HG03565 (cell line): ENCODE results near the gene TMEM87B.
"Not testable (repeated sequence)": the region's sequence is repeated elsewhere in the genome, so short reads cannot be mapped to it uniquely, and the experiment has no call there.

ENCODE experiments used
- ATAC-seq: cut with Tn5 transposase; IDR thresholded peaks from one replicate; pipeline ENCODE4 v1.9.1; 2021; ENCODE audit warnings: mild to moderate bottlenecking, moderate library complexity; ENCODE audit not compliant: unreplicated experiment

Gene TMEM87B

GRCh38 chr2:112113354-112113753 is 58.3 kb downstream of the TMEM87B start:
- not testable (repeated sequence) for ATAC-seq

- no peak for ATAC-seq
Measured at GRCh38 chr2:112118148-112118547, 63.1 kb downstream of the TMEM87B start.

- no peak for ATAC-seq
Measured at GRCh38 chr2:112121682-112122254, 66.7 kb downstream of the TMEM87B start.

- no peak for ATAC-seq
Measured at GRCh38 chr2:112129060-112129459, 74.0 kb downstream of the TMEM87B start.

DNA sequence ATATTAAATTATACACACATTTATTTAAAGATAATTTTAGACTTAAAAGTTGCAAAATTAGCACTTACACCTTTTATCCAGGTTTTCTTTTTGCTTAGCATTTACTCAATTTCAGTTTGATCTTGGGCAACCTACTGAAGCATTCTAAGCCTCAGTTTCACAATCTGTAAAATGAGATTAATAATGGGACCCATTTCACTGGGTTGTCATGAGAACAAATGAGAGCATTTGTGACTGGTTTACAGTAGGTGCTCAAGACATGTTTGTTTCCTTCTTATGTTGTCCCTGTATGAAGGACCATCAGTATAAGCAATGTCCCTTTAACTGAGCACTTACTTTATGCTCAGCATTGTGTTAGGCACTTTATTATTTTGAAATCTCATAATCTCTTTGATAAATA is 78.3 kb downstream of the TMEM87B start:
- no peak for ATAC-seq

GRCh38 chr2:112134120-112134519 is 79.1 kb downstream of the TMEM87B start:
- ATAC-seq, result no peak

- ATAC-seq, result no peak
Measured at GRCh38 chr2:112136096-112136495, 81.0 kb downstream of the TMEM87B start.

DNA sequence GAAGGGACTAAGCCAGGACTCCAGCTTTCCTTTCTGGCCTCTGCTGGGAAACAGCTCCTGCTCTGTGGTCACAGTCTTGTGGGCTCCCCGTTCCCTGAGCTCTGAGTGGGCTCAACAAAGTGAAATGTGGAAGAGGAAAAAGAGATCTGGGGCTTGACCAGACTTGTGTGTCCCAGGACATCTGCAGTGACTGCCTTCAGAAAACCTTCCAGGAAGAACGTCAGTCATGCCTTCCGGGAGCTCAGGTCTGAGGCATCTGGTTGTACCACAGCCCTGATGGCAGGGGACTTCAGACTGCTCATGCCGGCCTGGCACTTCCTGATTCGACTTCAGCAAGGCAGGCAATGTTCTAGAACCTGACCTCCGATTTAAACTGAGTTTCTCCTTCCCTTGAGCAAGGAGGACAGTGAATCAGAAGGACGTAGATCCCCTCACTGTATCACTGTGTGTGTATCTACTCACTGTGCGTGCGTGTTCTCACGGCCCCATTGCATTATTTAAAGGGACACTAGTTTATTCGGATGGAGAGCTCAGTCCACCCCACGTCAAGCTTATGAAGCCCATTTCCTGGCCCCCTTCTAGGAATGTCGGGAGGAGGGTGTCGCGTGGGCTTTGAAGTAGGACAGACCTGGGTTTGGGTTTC is 82.6 kb downstream of the TMEM87B start:
- no peak for ATAC-seq

DNA sequence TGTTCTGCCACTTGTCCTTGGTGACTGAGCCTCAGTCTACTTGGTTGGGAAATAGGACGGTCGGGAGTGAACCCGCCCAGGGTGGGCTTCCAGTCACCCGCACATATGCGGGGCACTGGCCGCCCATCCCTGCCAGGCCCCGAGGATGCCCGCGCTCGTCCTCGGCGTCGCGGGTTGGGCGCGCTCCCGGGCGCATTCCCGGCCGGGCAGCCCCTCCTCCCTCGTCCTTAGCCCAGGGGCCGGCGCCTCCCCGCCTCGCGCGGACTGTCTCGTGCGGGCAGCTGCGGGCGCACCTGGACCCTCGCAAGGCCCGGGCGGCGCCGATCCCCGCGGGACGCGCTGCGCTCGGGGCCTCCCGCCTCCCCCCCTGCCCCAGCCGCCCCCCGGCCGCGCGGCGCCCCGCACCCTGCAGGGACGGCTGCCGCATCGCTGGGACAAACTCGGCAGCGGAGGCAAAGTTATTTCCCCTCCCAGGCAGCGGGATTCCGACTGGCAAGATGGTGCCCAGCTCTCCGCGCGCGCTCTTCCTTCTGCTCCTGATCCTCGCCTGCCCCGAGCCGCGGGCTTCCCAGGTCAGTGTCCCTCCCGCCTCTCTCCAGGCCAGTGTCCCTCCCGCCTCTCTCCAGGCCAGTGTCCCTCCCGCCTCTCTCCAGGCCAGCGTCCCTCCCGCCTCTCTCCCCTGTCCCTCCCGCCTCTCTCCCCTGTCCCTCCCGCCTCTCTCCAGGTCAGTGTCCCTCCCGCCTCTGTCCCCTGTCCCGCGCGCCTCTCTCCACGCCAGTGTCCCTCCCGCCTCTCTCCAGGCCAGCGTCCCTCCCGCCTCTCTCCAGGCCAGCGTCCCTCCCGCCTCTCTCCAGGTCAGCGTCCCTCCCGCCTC is 83.3 kb downstream of the TMEM87B start, which contains the start of gene FBLN7:
Gene FBLN7 (plus strand): TSS at position 227 of the 874 bp plus-strand sequence. CDS start 271 bp downstream, at position 498.
- ATAC-seq, result no peak

- ATAC-seq, result not testable (repeated sequence)
Measured at GRCh38 chr2:112139033-112139614, 84.1 kb downstream of the TMEM87B start.

- ATAC-seq, result not testable (repeated sequence)
Measured at GRCh38 chr2:112139661-112140204, 84.7 kb downstream of the TMEM87B start.

DNA sequence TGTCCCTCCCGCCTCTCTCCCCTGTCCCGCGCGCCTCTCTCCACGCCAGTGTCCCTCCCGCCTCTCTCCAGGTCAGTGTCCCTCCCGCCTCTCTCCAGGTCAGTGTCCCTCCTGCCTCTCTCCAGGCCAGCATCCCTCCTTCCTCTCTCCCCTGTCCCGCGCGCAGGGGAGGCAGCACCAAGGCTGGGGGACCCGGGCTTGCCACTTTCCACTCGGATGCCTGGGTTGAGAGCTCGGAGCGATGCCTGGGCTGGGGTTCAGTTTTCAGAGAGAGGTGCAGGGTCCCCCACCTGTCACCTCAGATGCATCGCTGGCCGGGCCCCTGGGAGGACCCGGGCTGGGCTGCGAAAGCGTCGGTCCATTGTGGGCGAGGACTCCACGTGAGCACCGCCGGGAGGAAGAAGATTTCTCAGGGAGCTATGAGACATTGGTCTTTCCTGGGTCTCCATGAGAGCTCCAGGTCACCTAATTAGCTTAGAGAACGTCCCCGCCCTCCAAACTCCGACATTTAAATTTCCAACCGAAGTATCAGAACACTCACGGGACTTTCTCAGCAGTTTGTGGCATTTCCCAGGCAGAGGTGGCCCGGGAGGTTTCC is 85.2 kb downstream of the TMEM87B start:
- ATAC-seq, result no peak

DNA sequence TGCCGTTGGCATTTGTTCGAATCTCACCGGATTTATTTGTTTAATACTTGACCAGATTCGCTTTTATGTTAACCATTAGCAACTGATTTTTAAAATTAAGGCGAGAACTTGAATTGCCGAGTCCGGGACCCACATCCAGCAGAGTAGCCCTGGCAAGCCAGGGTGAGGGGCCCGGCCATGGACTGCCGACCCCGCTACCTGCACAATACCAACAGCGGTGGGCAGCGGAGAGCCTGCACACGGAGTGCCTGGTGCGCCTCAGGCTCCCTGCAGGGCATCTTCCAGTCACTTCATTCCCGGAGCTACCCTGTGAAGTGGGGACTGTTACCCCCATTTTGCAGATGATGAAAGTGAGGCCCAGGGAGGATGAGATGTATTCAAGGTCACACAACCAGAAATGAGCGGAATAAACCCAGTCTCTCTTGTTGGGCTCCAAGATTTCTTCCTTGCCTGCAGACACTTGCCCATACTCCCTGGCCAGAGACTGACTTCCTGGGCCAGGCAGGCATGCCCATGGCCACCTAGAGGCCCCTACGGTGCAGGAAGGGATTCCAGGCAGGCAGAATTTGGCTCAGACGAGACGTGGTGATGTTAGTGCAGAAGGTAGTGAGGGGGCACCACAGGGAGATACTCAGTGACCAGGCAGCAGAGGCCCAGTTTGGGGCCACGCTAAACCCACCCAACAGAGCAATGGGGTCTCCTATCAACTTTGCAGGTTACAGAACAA is 86.0 kb downstream of the TMEM87B start:
- no peak for ATAC-seq

DNA sequence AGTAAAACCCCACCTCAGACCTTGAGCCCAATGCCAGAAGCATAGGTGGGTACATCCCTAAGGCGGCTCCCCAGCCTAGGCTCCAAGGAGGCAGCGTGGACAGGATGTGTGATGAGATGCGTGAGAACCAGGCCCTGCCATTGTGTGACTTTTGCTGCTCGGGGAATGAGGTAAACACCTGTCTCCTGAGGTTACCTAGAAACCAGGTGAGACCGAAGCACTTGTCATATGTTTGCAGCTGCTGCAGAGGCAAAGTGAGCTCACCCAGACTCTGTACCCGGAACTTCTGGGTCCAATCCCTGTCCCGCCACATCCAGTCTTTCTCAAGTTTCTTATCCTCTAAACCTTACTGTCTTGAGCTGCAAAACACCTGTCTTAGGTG is 86.5 kb downstream of the TMEM87B start:
- no peak for ATAC-seq

GRCh38 chr2:112142525-112143078 is 87.5 kb downstream of the TMEM87B start:
- ATAC-seq, result no peak

DNA sequence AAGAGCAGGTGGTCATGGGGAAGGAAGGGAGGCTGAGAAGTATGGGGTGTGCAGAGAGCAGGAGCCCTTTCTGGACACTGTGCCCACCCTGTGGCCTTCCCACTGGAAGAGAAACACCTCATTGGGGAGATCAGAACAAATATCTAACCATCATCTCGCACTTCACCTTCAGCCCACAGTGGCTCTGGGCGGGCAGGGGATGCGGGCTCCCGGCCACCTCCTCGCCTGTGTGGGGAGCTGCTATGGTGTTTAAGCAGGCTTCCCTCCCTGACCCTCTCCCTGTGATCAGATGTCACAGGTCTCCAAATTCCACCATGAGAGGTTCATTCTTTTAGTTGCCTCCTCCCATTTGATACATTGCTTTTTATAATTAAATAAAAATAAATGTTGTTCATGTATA is 88.1 kb downstream of the TMEM87B start:
- no peak for ATAC-seq

- no peak for ATAC-seq
Measured at GRCh38 chr2:112144966-112145365, 89.9 kb downstream of the TMEM87B start.

- ATAC-seq, result no peak
Measured at GRCh38 chr2:112147382-112148168, 92.5 kb downstream of the TMEM87B start.

DNA sequence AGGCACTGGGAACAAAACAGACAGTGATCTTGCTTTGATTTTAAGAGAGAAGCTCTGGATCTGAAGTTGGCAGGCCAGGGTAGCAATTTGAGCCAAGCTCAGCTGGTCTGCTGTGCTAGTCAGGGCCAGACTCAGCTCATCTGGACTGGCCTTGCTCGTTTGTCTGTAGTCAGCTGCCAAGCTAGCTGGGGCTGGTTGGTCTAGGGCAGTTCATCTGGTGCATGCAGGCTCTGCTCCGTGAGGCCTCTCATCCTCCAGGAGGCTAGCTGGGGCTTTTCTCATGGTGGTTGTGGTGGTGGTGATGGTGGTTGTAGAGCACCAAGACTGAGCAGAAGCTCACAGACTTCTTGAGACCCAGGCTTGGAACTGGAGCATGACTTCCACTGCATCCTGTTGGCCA is 93.4 kb downstream of the TMEM87B start:
- no peak for ATAC-seq
